WTC11 (cell line): ENCODE data around the gene HECW1.

ENCODE experiments used
- ATF2 ChIP-seq: sonication (generic); formaldehyde crosslinking; IDR thresholded peaks from 2 replicates; pipeline ENCODE4 v1.8.1; 2022; ENCODE audit warnings: low read depth, missing genetic modification reagents, borderline replicate concordance
- CBFB ChIP-seq: sonication (generic); formaldehyde crosslinking; IDR thresholded peaks from 2 replicates; pipeline ENCODE4 v1.8.1; 2022; ENCODE audit warnings: mild to moderate bottlenecking, low read depth, missing genetic modification reagents
- CTCF ChIP-seq: fragments of 200-600 bp; IDR thresholded peaks from 2 replicates; pipeline ENCODE4 v1.8.0; 2022; ENCODE audit warnings: antibody characterized with exemption
- ELF4 ChIP-seq: sonication (generic); formaldehyde crosslinking; IDR thresholded peaks from 2 replicates; pipeline ENCODE4 v1.8.1; 2022; ENCODE audit warnings: low read depth, mild to moderate bottlenecking, moderate library complexity, missing genetic modification reagents
- IRF2 ChIP-seq: sonication (generic); formaldehyde crosslinking; IDR thresholded peaks from 2 replicates; pipeline ENCODE4 v1.8.0; 2022; ENCODE audit warnings: low read depth, missing genetic modification reagents, borderline replicate concordance
- PRRX2 ChIP-seq: fragments of 250-450 bp; sonication (Bioruptor Pico); IDR thresholded peaks from 2 replicates; pipeline ENCODE4 v1.8.0; 2021; ENCODE audit warnings: mild to moderate bottlenecking
- RELA ChIP-seq: sonication (generic); formaldehyde crosslinking; IDR thresholded peaks from 2 replicates; pipeline ENCODE4 v1.8.1; 2022; ENCODE audit warnings: missing genetic modification reagents, mild to moderate bottlenecking, borderline replicate concordance
- TF ChIP-seq, protein P1 (sequence below): sonication (generic); formaldehyde crosslinking; IDR thresholded peaks from 2 replicates; pipeline ENCODE4 v1.8.1; 2023; ENCODE audit warnings: mild to moderate bottlenecking, missing genetic modification reagents, borderline replicate concordance
- TF ChIP-seq, protein P2 (sequence below): sonication (generic); formaldehyde crosslinking; IDR thresholded peaks from 2 replicates; pipeline ENCODE4 v1.8.0; 2023; ENCODE audit warnings: missing genetic modification reagents
- TF ChIP-seq, protein P3 (sequence below): sonication (generic); formaldehyde crosslinking; IDR thresholded peaks from 2 replicates; pipeline ENCODE4 v1.8.1; 2023; ENCODE audit warnings: mild to moderate bottlenecking, missing genetic modification reagents

DNA sequence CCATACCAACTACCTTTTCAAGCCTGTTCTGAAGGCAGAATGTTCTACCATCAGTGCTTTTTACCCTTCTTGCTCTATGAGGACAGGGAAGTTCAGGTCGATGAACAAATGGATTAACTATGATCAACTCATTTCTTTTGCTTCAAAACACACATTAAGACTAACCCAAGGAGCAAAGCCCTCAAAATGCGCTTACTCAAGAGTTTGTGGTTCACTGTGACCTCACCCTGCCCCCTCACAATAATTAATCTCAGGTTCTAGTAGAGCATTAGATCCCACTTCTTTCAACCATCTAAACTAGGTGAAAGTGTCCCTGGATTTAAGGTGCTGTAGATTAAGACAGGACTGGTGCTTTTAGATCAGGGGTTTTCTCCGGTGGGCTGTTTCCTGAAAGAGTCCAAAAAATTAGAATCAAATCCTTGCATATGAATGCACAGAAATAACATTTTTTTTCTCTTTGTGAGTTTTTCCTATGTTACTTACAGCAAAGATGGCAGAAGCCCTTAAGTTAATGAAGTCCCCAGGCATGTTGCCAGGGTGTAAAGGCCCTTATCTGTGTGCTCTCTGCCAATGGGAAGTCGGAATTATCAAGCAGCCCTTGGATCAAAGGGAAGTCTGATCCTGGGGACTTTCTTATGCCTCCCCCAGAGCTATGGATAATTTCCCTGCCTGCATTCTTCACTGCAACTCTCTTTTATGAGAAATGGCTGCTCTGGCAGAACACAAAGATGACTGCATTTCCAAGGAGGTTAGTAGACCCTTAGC is 264.9 kb downstream of the HECW1 start:
- TF ChIP-seq RELA (CRISPR knock-in tag) (no peak), PRRX2 (CRISPR knock-in tag) (no peak), CBFB (CRISPR knock-in tag) (no peak), ATF2 (CRISPR knock-in tag) (no peak), IRF2 (CRISPR knock-in tag) (no peak), ELF4 (no peak), CTCF (no peak)
- TF ChIP-seq, protein P1, sequence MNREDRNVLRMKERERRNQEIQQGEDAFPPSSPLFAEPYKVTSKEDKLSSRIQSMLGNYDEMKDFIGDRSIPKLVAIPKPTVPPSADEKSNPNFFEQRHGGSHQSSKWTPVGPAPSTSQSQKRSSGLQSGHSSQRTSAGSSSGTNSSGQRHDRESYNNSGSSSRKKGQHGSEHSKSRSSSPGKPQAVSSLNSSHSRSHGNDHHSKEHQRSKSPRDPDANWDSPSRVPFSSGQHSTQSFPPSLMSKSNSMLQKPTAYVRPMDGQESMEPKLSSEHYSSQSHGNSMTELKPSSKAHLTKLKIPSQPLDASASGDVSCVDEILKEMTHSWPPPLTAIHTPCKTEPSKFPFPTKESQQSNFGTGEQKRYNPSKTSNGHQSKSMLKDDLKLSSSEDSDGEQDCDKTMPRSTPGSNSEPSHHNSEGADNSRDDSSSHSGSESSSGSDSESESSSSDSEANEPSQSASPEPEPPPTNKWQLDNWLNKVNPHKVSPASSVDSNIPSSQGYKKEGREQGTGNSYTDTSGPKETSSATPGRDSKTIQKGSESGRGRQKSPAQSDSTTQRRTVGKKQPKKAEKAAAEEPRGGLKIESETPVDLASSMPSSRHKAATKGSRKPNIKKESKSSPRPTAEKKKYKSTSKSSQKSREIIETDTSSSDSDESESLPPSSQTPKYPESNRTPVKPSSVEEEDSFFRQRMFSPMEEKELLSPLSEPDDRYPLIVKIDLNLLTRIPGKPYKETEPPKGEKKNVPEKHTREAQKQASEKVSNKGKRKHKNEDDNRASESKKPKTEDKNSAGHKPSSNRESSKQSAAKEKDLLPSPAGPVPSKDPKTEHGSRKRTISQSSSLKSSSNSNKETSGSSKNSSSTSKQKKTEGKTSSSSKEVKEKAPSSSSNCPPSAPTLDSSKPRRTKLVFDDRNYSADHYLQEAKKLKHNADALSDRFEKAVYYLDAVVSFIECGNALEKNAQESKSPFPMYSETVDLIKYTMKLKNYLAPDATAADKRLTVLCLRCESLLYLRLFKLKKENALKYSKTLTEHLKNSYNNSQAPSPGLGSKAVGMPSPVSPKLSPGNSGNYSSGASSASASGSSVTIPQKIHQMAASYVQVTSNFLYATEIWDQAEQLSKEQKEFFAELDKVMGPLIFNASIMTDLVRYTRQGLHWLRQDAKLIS (CRISPR knock-in tag): no peak
- TF ChIP-seq, protein P2, sequence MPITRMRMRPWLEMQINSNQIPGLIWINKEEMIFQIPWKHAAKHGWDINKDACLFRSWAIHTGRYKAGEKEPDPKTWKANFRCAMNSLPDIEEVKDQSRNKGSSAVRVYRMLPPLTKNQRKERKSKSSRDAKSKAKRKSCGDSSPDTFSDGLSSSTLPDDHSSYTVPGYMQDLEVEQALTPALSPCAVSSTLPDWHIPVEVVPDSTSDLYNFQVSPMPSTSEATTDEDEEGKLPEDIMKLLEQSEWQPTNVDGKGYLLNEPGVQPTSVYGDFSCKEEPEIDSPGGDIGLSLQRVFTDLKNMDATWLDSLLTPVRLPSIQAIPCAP (CRISPR knock-in tag): no peak
- TF ChIP-seq, protein P3, sequence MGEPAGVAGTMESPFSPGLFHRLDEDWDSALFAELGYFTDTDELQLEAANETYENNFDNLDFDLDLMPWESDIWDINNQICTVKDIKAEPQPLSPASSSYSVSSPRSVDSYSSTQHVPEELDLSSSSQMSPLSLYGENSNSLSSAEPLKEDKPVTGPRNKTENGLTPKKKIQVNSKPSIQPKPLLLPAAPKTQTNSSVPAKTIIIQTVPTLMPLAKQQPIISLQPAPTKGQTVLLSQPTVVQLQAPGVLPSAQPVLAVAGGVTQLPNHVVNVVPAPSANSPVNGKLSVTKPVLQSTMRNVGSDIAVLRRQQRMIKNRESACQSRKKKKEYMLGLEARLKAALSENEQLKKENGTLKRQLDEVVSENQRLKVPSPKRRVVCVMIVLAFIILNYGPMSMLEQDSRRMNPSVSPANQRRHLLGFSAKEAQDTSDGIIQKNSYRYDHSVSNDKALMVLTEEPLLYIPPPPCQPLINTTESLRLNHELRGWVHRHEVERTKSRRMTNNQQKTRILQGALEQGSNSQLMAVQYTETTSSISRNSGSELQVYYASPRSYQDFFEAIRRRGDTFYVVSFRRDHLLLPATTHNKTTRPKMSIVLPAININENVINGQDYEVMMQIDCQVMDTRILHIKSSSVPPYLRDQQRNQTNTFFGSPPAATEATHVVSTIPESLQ (CRISPR knock-in tag): no peak
